ENCODE data around the gene PIK3C2G. TPM values are rescaled to one million over a fixed set of nuclear protein-coding genes. Genes with fewer than 3 reads are reported as not detected.

The PIK3C2G gene
- total and polyA plus RNA-seq, 4 donors: 4.9 to 40.1 (median 19.4) TPM

DNA sequence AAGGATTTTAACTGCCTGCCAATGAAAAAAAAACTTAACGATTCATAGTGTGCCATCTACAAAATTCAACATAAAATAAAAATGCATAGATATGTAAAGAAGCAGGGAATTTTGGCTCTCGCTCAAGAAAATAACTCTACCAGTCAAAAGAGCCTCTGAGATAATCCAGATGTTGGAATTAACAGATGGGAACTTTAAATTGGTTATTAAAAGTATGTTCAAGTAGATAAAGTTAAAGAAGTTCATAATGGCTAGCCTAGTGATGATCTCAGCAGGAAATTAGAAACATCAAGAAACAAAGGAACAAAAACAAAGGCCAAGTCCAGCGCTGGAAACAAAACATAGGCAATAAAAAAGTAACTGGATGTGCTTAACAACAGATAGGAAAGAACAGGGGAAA, 23.1 kb downstream of the PIK3C2G start:
- TF ChIP-seq RAD21 (IDR thresholded peaks at IDR 0.05) (no peak), MAX (IDR thresholded peaks at IDR 0.05) (no peak), FOXA1 (IDR thresholded peaks at IDR 0.05) (no peak), SP1 (IDR thresholded peaks at IDR 0.05) (no peak), FOXA2 (IDR thresholded peaks at IDR 0.05) (no peak)
- TF ChIP-seq, protein P1, sequence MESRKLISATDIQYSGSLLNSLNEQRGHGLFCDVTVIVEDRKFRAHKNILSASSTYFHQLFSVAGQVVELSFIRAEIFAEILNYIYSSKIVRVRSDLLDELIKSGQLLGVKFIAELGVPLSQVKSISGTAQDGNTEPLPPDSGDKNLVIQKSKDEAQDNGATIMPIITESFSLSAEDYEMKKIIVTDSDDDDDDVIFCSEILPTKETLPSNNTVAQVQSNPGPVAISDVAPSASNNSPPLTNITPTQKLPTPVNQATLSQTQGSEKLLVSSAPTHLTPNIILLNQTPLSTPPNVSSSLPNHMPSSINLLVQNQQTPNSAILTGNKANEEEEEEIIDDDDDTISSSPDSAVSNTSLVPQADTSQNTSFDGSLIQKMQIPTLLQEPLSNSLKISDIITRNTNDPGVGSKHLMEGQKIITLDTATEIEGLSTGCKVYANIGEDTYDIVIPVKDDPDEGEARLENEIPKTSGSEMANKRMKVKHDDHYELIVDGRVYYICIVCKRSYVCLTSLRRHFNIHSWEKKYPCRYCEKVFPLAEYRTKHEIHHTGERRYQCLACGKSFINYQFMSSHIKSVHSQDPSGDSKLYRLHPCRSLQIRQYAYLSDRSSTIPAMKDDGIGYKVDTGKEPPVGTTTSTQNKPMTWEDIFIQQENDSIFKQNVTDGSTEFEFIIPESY (IDR thresholded peaks at IDR 0.05): no peak
- Histone ChIP-seq H3K9ac (ENCODE audit: low read depth in 1 of 2, low read length in 2 of 2) (no peak overlapping the region), H3K27me3 (ENCODE audit: control insufficient read depth in 4 of 4, insufficient read depth in 4 of 4, low read length in 3 of 4) (no peaks in the 10 kb centered on the region), H3K36me3 (ENCODE audit: control insufficient read depth in 4 of 4, insufficient read depth in 3 of 4, low read depth in 1 of 4, low read length in 3 of 4) (peaks cover 0 to 3% (median under 1%) of the 10 kb centered on the region in 4 donors), H3K4me1 (ENCODE audit: control insufficient read depth in 4 of 4, insufficient read depth in 4 of 4, low read length in 3 of 4) (no peaks in the 10 kb centered on the region), H3K27ac (ENCODE audit: low read depth in 1 of 2, low read length in 2 of 2) (no peak overlapping the region), H3K9me3 (ENCODE audit: control insufficient read depth in 4 of 4, low read length in 3 of 4) (no peaks in the 10 kb centered on the region), H3K4me3 (ENCODE audit: low read depth in 1 of 3, low read length in 3 of 3) (no peak overlapping the region)
- no peak for DNase-seq (ENCODE audit: low spot score)
- 70% methylated on average over 3 of the region's 3 CpGs for WGBS

GRCh38 chr12:18285161-18285560, 23.8 kb downstream of the PIK3C2G start:
- 96% methylated on average over 1 of the region's 1 CpG for WGBS
- peaks cover 0 to 3% (median under 1%) of the 10 kb centered on the region in 4 donors for H3K36me3 ChIP-seq (ENCODE audit: control insufficient read depth in 4 of 4, insufficient read depth in 3 of 4, low read depth in 1 of 4, low read length in 3 of 4)
- TF ChIP-seq YY1 (IDR thresholded peaks at IDR 0.05) (no peak), TAF1 (conservative IDR thresholded peaks at IDR 0.05) (no peak), ATF3 (IDR thresholded peaks at IDR 0.05) (no peak), RAD21 (IDR thresholded peaks at IDR 0.05) (no peak), SP1 (IDR thresholded peaks at IDR 0.05) (no peak), FOXA1 (IDR thresholded peaks at IDR 0.05) (no peak)
- H3K4me3 ChIP-seq (ENCODE audit: low read depth in 1 of 3, low read length in 3 of 3): no peak overlapping the region
- no peak overlapping the region for H3K9ac ChIP-seq (ENCODE audit: low read depth in 1 of 2, low read length in 2 of 2)
- no peak overlapping the region for H3K27ac ChIP-seq (ENCODE audit: low read depth in 1 of 2, low read length in 2 of 2)
- no peaks in the 10 kb centered on the region for H3K4me1 ChIP-seq (ENCODE audit: control insufficient read depth in 4 of 4, insufficient read depth in 4 of 4, low read length in 3 of 4)
- no peak for DNase-seq (ENCODE audit: low spot score)
- H3K27me3 ChIP-seq (ENCODE audit: control insufficient read depth in 4 of 4, insufficient read depth in 4 of 4, low read length in 3 of 4): no peaks in the 10 kb centered on the region
- no peaks in the 10 kb centered on the region for H3K9me3 ChIP-seq (ENCODE audit: control insufficient read depth in 4 of 4, low read length in 3 of 4)

DNA sequence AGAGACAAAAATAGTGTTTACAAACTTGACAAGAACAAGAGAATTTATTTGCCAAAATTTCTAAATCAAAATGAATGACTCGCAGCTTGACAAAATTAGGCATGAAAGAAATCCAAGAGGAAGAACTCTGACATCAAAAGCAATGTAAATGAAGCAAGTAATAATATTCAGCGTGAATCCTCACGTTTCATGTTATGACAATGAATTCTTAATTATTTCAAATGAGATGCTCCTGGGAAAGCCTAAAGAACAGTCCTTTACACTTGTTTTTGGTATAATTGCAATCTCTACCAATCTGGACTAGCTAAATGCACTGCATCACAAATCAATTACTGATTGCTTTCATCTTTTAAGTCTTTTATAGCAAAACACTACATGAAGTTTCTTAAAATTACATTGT, 29.1 kb downstream of the PIK3C2G start:
- DNase-seq (ENCODE audit: low spot score): no peak
- no peak overlapping the region for H3K9ac ChIP-seq (ENCODE audit: low read depth in 1 of 2, low read length in 2 of 2)
- no peaks in the 10 kb centered on the region for H3K4me1 ChIP-seq (ENCODE audit: control insufficient read depth in 4 of 4, insufficient read depth in 4 of 4, low read length in 3 of 4)
- WGBS: 90% methylated on average over 3 of the region's 3 CpGs
- no peaks in the 10 kb centered on the region for H3K9me3 ChIP-seq (ENCODE audit: control insufficient read depth in 4 of 4, low read length in 3 of 4)
- TF ChIP-seq ATF3 (IDR thresholded peaks at IDR 0.05) (no peak), HNF4A (conservative IDR thresholded peaks at IDR 0.05) (no peak), HNF4G (IDR thresholded peaks at IDR 0.05) (no peak)
- TF ChIP-seq, protein P1 (IDR thresholded peaks at IDR 0.05): no peak
- no peaks in the 10 kb centered on the region for H3K27me3 ChIP-seq (ENCODE audit: control insufficient read depth in 4 of 4, insufficient read depth in 4 of 4, low read length in 3 of 4)
- H3K36me3 ChIP-seq (ENCODE audit: control insufficient read depth in 4 of 4, insufficient read depth in 3 of 4, low read depth in 1 of 4, low read length in 3 of 4): peaks cover 0 to 14% (median 4%) of the 10 kb centered on the region in 4 donors
- H3K4me3 ChIP-seq (ENCODE audit: low read depth in 1 of 3, low read length in 3 of 3): no peak overlapping the region
- no peak overlapping the region for H3K27ac ChIP-seq (ENCODE audit: low read depth in 1 of 2, low read length in 2 of 2)
